Activated naive CD8-positive, alpha-beta T cell treated with anti-CD3 and anti-CD28 coated beads, Interleukin-2, amount 10 ng/mL, durations not matched to agents 7 days and 5 days (primary cell): ENCODE results near the gene PPP4R4. TPM values are rescaled to one million over a fixed set of nuclear protein-coding genes. Genes with fewer than 3 reads are reported as not detected.
"Not testable (repeated sequence)": the region's sequence is repeated elsewhere in the genome, so short reads cannot be mapped to it uniquely, and the experiment has no call there.

Source experiments
- ATAC-seq: fragments of 150-1000 bp; cut with Tn5 transposase; one replicate; pipeline ENCODE4 v1.10.0; 2021; ENCODE audit warnings: low read depth, moderate library complexity
- POLR2A ChIA-PET: fragments of 350-600 bp; sonication (Branson Sonifier 250); formaldehyde crosslinking; loops from one replicate; lab custom pipeline; 2021; ENCODE audit warnings: antibody characterized with exemption; lab: Charles Lee
- DNase-seq: peaks from one replicate; pipeline ENCODE4 v3.0.0; 2021
- H3K27ac Mint-ChIP-seq: one replicate; pipeline ENCODE4 v1.8.0; 2022; ENCODE audit warnings: mild to moderate bottlenecking, mixed read lengths
- H3K27me3 Mint-ChIP-seq: one replicate; pipeline ENCODE4 v1.8.0; 2022; ENCODE audit warnings: mild to moderate bottlenecking, moderate library complexity, mixed read lengths
- H3K36me3 Mint-ChIP-seq: one replicate; pipeline ENCODE4 v1.8.0; 2021; ENCODE audit warnings: mild to moderate bottlenecking, mixed read lengths
- H3K4me1 Mint-ChIP-seq: one replicate; pipeline ENCODE4 v1.8.0; 2021; ENCODE audit warnings: mixed read lengths
- H3K4me3 Mint-ChIP-seq: one replicate; pipeline ENCODE4 v1.8.0; 2022; ENCODE audit warnings: mild to moderate bottlenecking, moderate library complexity, mixed read lengths
- H3K9me3 Mint-ChIP-seq: one replicate; pipeline ENCODE4 v1.8.0; 2021; ENCODE audit warnings: mixed read lengths
- total RNA-seq, 2 experiments: library from RNA; stranded (reverse); gene quantifications; one replicate each; pipeline ENCODE4 v1.2.3, GENCODE V29; 2021

Gene PPP4R4
- total RNA-seq, 2 experiments from 2014 or later = 0.47 to 0.57 TPM

GRCh38 chr14:94276898-94277561, 102.9 kb downstream of the PPP4R4 start:
- ATAC-seq, H3K4me1 Mint-ChIP-seq, POLR2A ChIA-PET, H3K4me3 Mint-ChIP-seq, H3K36me3 Mint-ChIP-seq, H3K9me3 Mint-ChIP-seq, DNase-seq, H3K27ac Mint-ChIP-seq: not testable (repeated sequence)
- peaks cover 17% of the 10 kb centered on the region for H3K27me3 Mint-ChIP-seq

- H3K36me3 Mint-ChIP-seq = no peaks in the 10 kb centered on the region
- DNase-seq = no peak
- H3K9me3 Mint-ChIP-seq = no peaks in the 10 kb centered on the region
- POLR2A ChIA-PET = no interaction called here
- no peak overlapping the region for H3K4me3 Mint-ChIP-seq
- peaks cover 11% of the 10 kb centered on the region for H3K27me3 Mint-ChIP-seq
- H3K4me1 Mint-ChIP-seq = no peaks in the 10 kb centered on the region
- no peak overlapping the region for H3K27ac Mint-ChIP-seq
- ATAC-seq = no peak
Observed at GRCh38 chr14:94278731-94279130, 104.6 kb downstream of the PPP4R4 start.

GRCh38 chr14:94282991-94283723, 109.0 kb downstream of the PPP4R4 start:
- no peaks in the 10 kb centered on the region for H3K9me3 Mint-ChIP-seq
- no peaks in the 10 kb centered on the region for H3K36me3 Mint-ChIP-seq
- peaks cover 7% of the 10 kb centered on the region for H3K27me3 Mint-ChIP-seq
- H3K27ac Mint-ChIP-seq = no peak overlapping the region
- H3K4me3 Mint-ChIP-seq = no peak overlapping the region
- POLR2A ChIA-PET = no interaction called here
- DNase-seq = no peak
- peaks cover 2% of the 10 kb centered on the region for H3K4me1 Mint-ChIP-seq
- no peak for ATAC-seq

- Mint-ChIP-seq H3K4me3 (no peak overlapping the region), H3K27me3 (peaks cover 7% of the 10 kb centered on the region), H3K36me3 (no peaks in the 10 kb centered on the region), H3K9me3 (no peaks in the 10 kb centered on the region), H3K27ac (no peak overlapping the region), H3K4me1 (peaks cover 2% of the 10 kb centered on the region)
- POLR2A ChIA-PET = no interaction called here
- ATAC-seq = no peak
- DNase-seq = no peak
Observed at GRCh38 chr14:94284221-94284620, 110.1 kb downstream of the PPP4R4 start.

- POLR2A ChIA-PET = no interaction called here
- no peaks in the 10 kb centered on the region for H3K36me3 Mint-ChIP-seq
- H3K4me1 Mint-ChIP-seq = peaks cover 2% of the 10 kb centered on the region
Observed at GRCh38 chr14:94285158-94285557, 111.0 kb downstream of the PPP4R4 start.

GRCh38 chr14:94288610-94289465, 114.7 kb downstream of the PPP4R4 start:
- ATAC-seq = no peak
- peaks cover 2% of the 10 kb centered on the region for H3K27me3 Mint-ChIP-seq

More at GRCh38 chr14:94285158-94285557, 111.0 kb downstream of the PPP4R4 start:
- no peak overlapping the region for H3K4me3 Mint-ChIP-seq
- H3K27ac Mint-ChIP-seq = no peak overlapping the region
- H3K27me3 Mint-ChIP-seq = peaks cover 7% of the 10 kb centered on the region
- DNase-seq = no peak
- no peaks in the 10 kb centered on the region for H3K9me3 Mint-ChIP-seq
- no peak for ATAC-seq

GRCh38 chr14:94290197-94290596, 116.1 kb downstream of the PPP4R4 start:
- Mint-ChIP-seq H3K27ac (no peak overlapping the region), H3K4me1 (peaks cover 2% of the 10 kb centered on the region), H3K9me3 (no peaks in the 10 kb centered on the region), H3K4me3 (no peak overlapping the region), H3K36me3 (no peaks in the 10 kb centered on the region), H3K27me3 (no peaks in the 10 kb centered on the region)
- POLR2A ChIA-PET = no interaction called here
- no peak for DNase-seq
- ATAC-seq = no peak

More at GRCh38 chr14:94288610-94289465, 114.7 kb downstream of the PPP4R4 start:
- DNase-seq = no peak
- Mint-ChIP-seq H3K9me3 (no peaks in the 10 kb centered on the region), H3K4me3 (no peak overlapping the region), H3K36me3 (no peaks in the 10 kb centered on the region), H3K4me1 (peaks cover 2% of the 10 kb centered on the region), H3K27ac (no peak overlapping the region)
- POLR2A ChIA-PET = no interaction called here

- Mint-ChIP-seq H3K27ac (no peak overlapping the region), H3K4me3 (no peak overlapping the region), H3K4me1 (peaks cover 2% of the 10 kb centered on the region), H3K9me3 (no peaks in the 10 kb centered on the region), H3K27me3 (no peaks in the 10 kb centered on the region), H3K36me3 (no peaks in the 10 kb centered on the region)
- no peak for ATAC-seq
- POLR2A ChIA-PET = no interaction called here
- DNase-seq = no peak
Observed at GRCh38 chr14:94291159-94291905, 117.2 kb downstream of the PPP4R4 start.

- peaks cover 3% of the 10 kb centered on the region for H3K9me3 Mint-ChIP-seq
- no peaks in the 10 kb centered on the region for H3K36me3 Mint-ChIP-seq
- no peak overlapping the region for H3K27ac Mint-ChIP-seq
- DNase-seq (no peak), ATAC-seq (no peak)
- no peak overlapping the region for H3K4me3 Mint-ChIP-seq
- no peaks in the 10 kb centered on the region for H3K27me3 Mint-ChIP-seq
- POLR2A ChIA-PET = no interaction called here
- peaks cover 2% of the 10 kb centered on the region for H3K4me1 Mint-ChIP-seq
Observed at GRCh38 chr14:94291906-94292525, 117.9 kb downstream of the PPP4R4 start.

GRCh38 chr14:94292526-94292871, 118.4 kb downstream of the PPP4R4 start:
- no peak for DNase-seq
- ATAC-seq = no peak
- Mint-ChIP-seq H3K9me3 (peaks cover 3% of the 10 kb centered on the region), H3K4me3 (no peak overlapping the region), H3K27ac (no peak overlapping the region), H3K36me3 (no peaks in the 10 kb centered on the region), H3K4me1 (no peaks in the 10 kb centered on the region), H3K27me3 (no peaks in the 10 kb centered on the region)
- POLR2A ChIA-PET = no interaction called here

- peaks cover 3% of the 10 kb centered on the region for H3K9me3 Mint-ChIP-seq
- H3K27ac Mint-ChIP-seq = no peak within 1 kb of the TSS
Observed at GRCh38 chr14:94292872-94293577, 118.9 kb downstream of the PPP4R4 start, which contains the start of gene SERPINA10. SERPINA10 (minus strand) TSS chr14:94293268; CDS start chr14:94290593, 2,675 bp downstream.

GRCh38 chr14:94293578-94293924, 119.4 kb downstream of the PPP4R4 start:
- POLR2A ChIA-PET = no interaction called here
- no peaks in the 10 kb centered on the region for H3K4me1 Mint-ChIP-seq
- H3K4me3 Mint-ChIP-seq = no peak overlapping the region

More at GRCh38 chr14:94292872-94293577, 118.9 kb downstream of the PPP4R4 start, which contains the start of gene SERPINA10:
- Mint-ChIP-seq H3K4me3 (no peak within 1 kb of the TSS), H3K36me3 (no peaks in the 10 kb centered on the region), H3K4me1 (no peaks in the 10 kb centered on the region), H3K27me3 (no peaks in the 10 kb centered on the region)
- POLR2A ChIA-PET = no interaction called here
- DNase-seq = no peak
- no peak for ATAC-seq

More at GRCh38 chr14:94293578-94293924, 119.4 kb downstream of the PPP4R4 start:
- peaks cover 3% of the 10 kb centered on the region for H3K9me3 Mint-ChIP-seq
- no peak overlapping the region for H3K27ac Mint-ChIP-seq
- DNase-seq = no peak
- H3K27me3 Mint-ChIP-seq = no peaks in the 10 kb centered on the region
- ATAC-seq = no peak
- H3K36me3 Mint-ChIP-seq = no peaks in the 10 kb centered on the region
